ENCODE data around the gene PSME4.

DNA sequence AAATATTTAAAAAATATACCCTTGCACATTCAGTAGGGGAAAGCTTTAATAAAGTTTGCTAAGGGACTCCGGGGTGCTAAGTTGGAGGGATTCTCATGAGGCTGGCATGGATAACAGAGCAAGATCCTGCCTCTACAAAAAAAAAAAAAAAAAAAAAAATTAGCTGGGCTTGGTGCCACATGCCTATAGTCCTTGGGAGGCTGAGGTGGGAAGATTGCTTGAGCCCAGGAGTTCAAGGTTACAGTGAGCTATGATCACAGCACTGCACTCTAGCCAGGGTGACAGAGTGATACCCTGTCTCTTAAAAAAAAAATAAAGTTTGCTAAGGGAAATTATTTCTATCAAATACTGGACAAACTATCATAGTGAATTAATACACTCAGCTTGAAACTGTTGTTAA is 93.7 kb downstream of the PSME4 start:
- TF ChIP-seq, protein P1, sequence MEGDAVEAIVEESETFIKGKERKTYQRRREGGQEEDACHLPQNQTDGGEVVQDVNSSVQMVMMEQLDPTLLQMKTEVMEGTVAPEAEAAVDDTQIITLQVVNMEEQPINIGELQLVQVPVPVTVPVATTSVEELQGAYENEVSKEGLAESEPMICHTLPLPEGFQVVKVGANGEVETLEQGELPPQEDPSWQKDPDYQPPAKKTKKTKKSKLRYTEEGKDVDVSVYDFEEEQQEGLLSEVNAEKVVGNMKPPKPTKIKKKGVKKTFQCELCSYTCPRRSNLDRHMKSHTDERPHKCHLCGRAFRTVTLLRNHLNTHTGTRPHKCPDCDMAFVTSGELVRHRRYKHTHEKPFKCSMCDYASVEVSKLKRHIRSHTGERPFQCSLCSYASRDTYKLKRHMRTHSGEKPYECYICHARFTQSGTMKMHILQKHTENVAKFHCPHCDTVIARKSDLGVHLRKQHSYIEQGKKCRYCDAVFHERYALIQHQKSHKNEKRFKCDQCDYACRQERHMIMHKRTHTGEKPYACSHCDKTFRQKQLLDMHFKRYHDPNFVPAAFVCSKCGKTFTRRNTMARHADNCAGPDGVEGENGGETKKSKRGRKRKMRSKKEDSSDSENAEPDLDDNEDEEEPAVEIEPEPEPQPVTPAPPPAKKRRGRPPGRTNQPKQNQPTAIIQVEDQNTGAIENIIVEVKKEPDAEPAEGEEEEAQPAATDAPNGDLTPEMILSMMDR (conservative IDR thresholded peaks at IDR 0.05; ENCODE audit: low read depth in 2 of 2), result no peak
- TF ChIP-seq CREB1 (CRISPR knock-in tag; IDR thresholded peaks at IDR 0.05; ENCODE audit: low read depth), result no peak
- TF ChIP-seq EZH2 (IDR thresholded peaks at IDR 0.05; ENCODE audit: low read depth, unreplicated experiment), result no peak
- no peak for TF ChIP-seq POLR2AphosphoS5 (IDR thresholded peaks at IDR 0.05; ENCODE audit: low read depth)
- TF ChIP-seq, protein P2, sequence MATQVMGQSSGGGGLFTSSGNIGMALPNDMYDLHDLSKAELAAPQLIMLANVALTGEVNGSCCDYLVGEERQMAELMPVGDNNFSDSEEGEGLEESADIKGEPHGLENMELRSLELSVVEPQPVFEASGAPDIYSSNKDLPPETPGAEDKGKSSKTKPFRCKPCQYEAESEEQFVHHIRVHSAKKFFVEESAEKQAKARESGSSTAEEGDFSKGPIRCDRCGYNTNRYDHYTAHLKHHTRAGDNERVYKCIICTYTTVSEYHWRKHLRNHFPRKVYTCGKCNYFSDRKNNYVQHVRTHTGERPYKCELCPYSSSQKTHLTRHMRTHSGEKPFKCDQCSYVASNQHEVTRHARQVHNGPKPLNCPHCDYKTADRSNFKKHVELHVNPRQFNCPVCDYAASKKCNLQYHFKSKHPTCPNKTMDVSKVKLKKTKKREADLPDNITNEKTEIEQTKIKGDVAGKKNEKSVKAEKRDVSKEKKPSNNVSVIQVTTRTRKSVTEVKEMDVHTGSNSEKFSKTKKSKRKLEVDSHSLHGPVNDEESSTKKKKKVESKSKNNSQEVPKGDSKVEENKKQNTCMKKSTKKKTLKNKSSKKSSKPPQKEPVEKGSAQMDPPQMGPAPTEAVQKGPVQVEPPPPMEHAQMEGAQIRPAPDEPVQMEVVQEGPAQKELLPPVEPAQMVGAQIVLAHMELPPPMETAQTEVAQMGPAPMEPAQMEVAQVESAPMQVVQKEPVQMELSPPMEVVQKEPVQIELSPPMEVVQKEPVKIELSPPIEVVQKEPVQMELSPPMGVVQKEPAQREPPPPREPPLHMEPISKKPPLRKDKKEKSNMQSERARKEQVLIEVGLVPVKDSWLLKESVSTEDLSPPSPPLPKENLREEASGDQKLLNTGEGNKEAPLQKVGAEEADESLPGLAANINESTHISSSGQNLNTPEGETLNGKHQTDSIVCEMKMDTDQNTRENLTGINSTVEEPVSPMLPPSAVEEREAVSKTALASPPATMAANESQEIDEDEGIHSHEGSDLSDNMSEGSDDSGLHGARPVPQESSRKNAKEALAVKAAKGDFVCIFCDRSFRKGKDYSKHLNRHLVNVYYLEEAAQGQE (IDR thresholded peaks at IDR 0.05; ENCODE audit: unreplicated experiment), result no peak
- no peak for TF ChIP-seq JUNB (IDR thresholded peaks at IDR 0.05; ENCODE audit: unreplicated experiment)
- no peak for TF ChIP-seq EZH2phosphoT487 (IDR thresholded peaks at IDR 0.05; ENCODE audit: unreplicated experiment)
- TF ChIP-seq, protein P3, sequence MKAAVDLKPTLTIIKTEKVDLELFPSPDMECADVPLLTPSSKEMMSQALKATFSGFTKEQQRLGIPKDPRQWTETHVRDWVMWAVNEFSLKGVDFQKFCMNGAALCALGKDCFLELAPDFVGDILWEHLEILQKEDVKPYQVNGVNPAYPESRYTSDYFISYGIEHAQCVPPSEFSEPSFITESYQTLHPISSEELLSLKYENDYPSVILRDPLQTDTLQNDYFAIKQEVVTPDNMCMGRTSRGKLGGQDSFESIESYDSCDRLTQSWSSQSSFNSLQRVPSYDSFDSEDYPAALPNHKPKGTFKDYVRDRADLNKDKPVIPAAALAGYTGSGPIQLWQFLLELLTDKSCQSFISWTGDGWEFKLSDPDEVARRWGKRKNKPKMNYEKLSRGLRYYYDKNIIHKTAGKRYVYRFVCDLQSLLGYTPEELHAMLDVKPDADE (IDR thresholded peaks at IDR 0.05), result no peak
- TF ChIP-seq, protein P4, sequence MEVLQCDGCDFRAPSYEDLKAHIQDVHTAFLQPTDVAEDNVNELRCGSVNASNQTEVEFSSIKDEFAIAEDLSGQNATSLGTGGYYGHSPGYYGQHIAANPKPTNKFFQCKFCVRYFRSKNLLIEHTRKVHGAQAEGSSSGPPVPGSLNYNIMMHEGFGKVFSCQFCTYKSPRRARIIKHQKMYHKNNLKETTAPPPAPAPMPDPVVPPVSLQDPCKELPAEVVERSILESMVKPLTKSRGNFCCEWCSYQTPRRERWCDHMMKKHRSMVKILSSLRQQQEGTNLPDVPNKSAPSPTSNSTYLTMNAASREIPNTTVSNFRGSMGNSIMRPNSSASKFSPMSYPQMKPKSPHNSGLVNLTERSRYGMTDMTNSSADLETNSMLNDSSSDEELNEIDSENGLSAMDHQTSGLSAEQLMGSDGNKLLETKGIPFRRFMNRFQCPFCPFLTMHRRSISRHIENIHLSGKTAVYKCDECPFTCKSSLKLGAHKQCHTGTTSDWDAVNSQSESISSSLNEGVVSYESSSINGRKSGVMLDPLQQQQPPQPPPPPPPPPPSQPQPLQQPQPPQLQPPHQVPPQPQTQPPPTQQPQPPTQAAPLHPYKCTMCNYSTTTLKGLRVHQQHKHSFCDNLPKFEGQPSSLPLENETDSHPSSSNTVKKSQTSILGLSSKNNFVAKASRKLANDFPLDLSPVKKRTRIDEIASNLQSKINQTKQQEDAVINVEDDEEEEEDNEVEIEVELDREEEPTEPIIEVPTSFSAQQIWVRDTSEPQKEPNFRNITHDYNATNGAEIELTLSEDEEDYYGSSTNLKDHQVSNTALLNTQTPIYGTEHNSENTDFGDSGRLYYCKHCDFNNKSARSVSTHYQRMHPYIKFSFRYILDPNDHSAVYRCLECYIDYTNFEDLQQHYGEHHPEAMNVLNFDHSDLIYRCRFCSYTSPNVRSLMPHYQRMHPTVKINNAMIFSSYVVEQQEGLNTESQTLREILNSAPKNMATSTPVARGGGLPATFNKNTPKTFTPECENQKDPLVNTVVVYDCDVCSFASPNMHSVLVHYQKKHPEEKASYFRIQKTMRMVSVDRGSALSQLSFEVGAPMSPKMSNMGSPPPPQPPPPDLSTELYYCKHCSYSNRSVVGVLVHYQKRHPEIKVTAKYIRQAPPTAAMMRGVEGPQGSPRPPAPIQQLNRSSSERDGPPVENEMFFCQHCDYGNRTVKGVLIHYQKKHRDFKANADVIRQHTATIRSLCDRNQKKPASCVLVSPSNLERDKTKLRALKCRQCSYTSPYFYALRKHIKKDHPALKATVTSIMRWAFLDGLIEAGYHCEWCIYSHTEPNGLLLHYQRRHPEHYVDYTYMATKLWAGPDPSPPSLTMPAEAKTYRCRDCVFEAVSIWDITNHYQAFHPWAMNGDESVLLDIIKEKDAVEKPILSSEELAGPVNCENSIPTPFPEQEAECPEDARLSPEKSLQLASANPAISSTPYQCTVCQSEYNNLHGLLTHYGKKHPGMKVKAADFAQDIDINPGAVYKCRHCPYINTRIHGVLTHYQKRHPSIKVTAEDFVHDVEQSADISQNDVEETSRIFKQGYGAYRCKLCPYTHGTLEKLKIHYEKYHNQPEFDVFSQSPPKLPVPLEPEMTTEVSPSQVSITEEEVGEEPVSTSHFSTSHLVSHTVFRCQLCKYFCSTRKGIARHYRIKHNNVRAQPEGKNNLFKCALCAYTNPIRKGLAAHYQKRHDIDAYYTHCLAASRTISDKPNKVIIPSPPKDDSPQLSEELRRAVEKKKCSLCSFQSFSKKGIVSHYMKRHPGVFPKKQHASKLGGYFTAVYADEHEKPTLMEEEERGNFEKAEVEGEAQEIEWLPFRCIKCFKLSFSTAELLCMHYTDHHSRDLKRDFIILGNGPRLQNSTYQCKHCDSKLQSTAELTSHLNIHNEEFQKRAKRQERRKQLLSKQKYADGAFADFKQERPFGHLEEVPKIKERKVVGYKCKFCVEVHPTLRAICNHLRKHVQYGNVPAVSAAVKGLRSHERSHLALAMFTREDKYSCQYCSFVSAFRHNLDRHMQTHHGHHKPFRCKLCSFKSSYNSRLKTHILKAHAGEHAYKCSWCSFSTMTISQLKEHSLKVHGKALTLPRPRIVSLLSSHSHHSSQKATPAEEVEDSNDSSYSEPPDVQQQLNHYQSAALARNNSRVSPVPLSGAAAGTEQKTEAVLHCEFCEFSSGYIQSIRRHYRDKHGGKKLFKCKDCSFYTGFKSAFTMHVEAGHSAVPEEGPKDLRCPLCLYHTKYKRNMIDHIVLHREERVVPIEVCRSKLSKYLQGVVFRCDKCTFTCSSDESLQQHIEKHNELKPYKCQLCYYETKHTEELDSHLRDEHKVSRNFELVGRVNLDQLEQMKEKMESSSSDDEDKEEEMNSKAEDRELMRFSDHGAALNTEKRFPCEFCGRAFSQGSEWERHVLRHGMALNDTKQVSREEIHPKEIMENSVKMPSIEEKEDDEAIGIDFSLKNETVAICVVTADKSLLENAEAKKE (CRISPR knock-in tag; IDR thresholded peaks at IDR 0.05), result no peak
- TF ChIP-seq ZNF331 (CRISPR knock-in tag; IDR thresholded peaks at IDR 0.05; ENCODE audit: low read depth), result no peak

Measured in GM23338 (cell line).